Ishikawa (cell line): ENCODE data around the gene TMEM256.

Experiments
- CEBPB ChIP-seq: IDR thresholded peaks from 2 replicates; pipeline ENCODE4 v1.6.1; 2012
- CREB1 ChIP-seq: IDR thresholded peaks from 2 replicates; pipeline ENCODE4 v1.6.1; 2012; ENCODE audit warnings: low read depth
- EGR1 ChIP-seq: IDR thresholded peaks from 2 replicates; pipeline ENCODE4 v1.6.1; 2012
- EP300 ChIP-seq: IDR thresholded peaks from 2 replicates; pipeline ENCODE4 v1.6.1; 2012; ENCODE audit warnings: borderline replicate concordance
- FOXM1 ChIP-seq: IDR thresholded peaks from 2 replicates; pipeline ENCODE4 v1.6.1; 2012; ENCODE audit warnings: low read depth, borderline replicate concordance
- MAX ChIP-seq: IDR thresholded peaks from 2 replicates; pipeline ENCODE4 v1.6.1; 2012
- NFIC ChIP-seq: IDR thresholded peaks from 2 replicates; pipeline ENCODE4 v1.6.1; 2012
- RAD21 ChIP-seq: IDR thresholded peaks from 2 replicates; pipeline ENCODE4 v1.6.1; 2012; ENCODE audit warnings: low read depth
- REST ChIP-seq: IDR thresholded peaks from 2 replicates; pipeline ENCODE4 v1.6.1; 2012; ENCODE audit warnings: low read depth, mild to moderate bottlenecking
- TAF1 ChIP-seq: IDR thresholded peaks from 2 replicates; pipeline ENCODE4 v1.6.1; 2012; ENCODE audit warnings: low read depth, mild to moderate bottlenecking
- TCF12 ChIP-seq: IDR thresholded peaks from 2 replicates; pipeline ENCODE4 v1.6.1; 2012; ENCODE audit warnings: low read depth
- TEAD4 ChIP-seq: IDR thresholded peaks from 2 replicates; pipeline ENCODE4 v1.6.1; 2012
- USF1 ChIP-seq: IDR thresholded peaks from 2 replicates; pipeline ENCODE4 v1.6.1; 2012
- YY1 ChIP-seq: IDR thresholded peaks from 2 replicates; pipeline ENCODE4 v1.6.1; 2012; ENCODE audit warnings: low read depth
- ZBTB7A ChIP-seq: IDR thresholded peaks from 2 replicates; pipeline ENCODE4 v1.6.1; 2012; ENCODE audit warnings: low read depth

TMEM256 gene

GRCh38 chr17:7426896-7427489, 23.1 kb upstream of the TMEM256 start:
- no peak for TF ChIP-seq CEBPB
- no peak for TF ChIP-seq TCF12
- TF ChIP-seq RAD21, result no peak
- no peak for TF ChIP-seq NFIC
- TF ChIP-seq EGR1, result no peak
- TF ChIP-seq ZBTB7A, result no peak
- no peak for TF ChIP-seq CREB1
- TF ChIP-seq FOXM1, result no peak
- TF ChIP-seq REST, result no peak
- no peak for TF ChIP-seq TEAD4
- no peak for TF ChIP-seq MAX
- no peak for TF ChIP-seq YY1

GRCh38 chr17:7426203-7426863, 22.4 kb upstream of the TMEM256 start:
- TF ChIP-seq TEAD4 (no peak), TCF12 (no peak), FOXM1 (no peak), EP300 (no peak), USF1 (no peak), REST (no peak), CREB1 (no peak), TAF1 (no peak), CEBPB (no peak), NFIC (no peak), MAX (no peak), ZBTB7A (no peak), RAD21 (no peak), EGR1 (no peak), YY1 (no peak)

- TF ChIP-seq TAF1 (no peak), FOXM1 (no peak), MAX (no peak), TCF12 (no peak), CEBPB (no peak), REST (no peak), CREB1 (no peak), NFIC (no peak), EGR1 (no peak), RAD21 (no peak), ZBTB7A (no peak), EP300 (no peak), USF1 (no peak), TEAD4 (no peak), YY1 (no peak)
Observed at GRCh38 chr17:7425756-7426155, 21.9 kb upstream of the TMEM256 start.

- TF ChIP-seq CREB1, result no peak
- TF ChIP-seq ZBTB7A, result no peak
- TF ChIP-seq MAX, result no peak
- no peak for TF ChIP-seq REST
- TF ChIP-seq FOXM1, result no peak
- TF ChIP-seq USF1, result no peak
- no peak for TF ChIP-seq TAF1
Observed at GRCh38 chr17:7425316-7425715, 21.4 kb upstream of the TMEM256 start, which contains the start of gene SPEM2. SPEM2 (plus strand) TSS chr17:7425616; CDS start chr17:7425689, 73 bp downstream.
